ENCODE results near the gene TBPL1.
"Not testable (repeated sequence)": the region's sequence is repeated elsewhere in the genome, so short reads cannot be mapped to it uniquely, and the experiment has no call there.

Gene TBPL1

GRCh38 chr6:133973109-133973971 is 20.3 kb downstream of the TBPL1 start:
- DNase-seq (ENCODE audit: low read depth): no peak

- DNase-seq (ENCODE audit: low read depth): no peak
These were observed 25.2 kb downstream of the TBPL1 start for GRCh38 chr6:133977983-133978895.

- no peak for DNase-seq (ENCODE audit: low read depth)
These were observed 25.8 kb downstream of the TBPL1 start for GRCh38 chr6:133978896-133979240.

GRCh38 chr6:133979269-133979963 is 26.4 kb downstream of the TBPL1 start:
- not testable (repeated sequence) for DNase-seq (ENCODE audit: low read depth)

- no peak for DNase-seq (ENCODE audit: low read depth)
These were observed 27.1 kb downstream of the TBPL1 start for GRCh38 chr6:133980168-133980567.

- peak; percentile 3 for DNase-seq (ENCODE audit: low read depth)
These were observed 30.3 kb downstream of the TBPL1 start for GRCh38 chr6:133983099-133983939.

GRCh38 chr6:133985970-133986369 is 32.9 kb downstream of the TBPL1 start:
- no peak for DNase-seq (ENCODE audit: low read depth)

- DNase-seq (ENCODE audit: low read depth): no peak
These were observed 33.9 kb downstream of the TBPL1 start for GRCh38 chr6:133986942-133987341.

GRCh38 chr6:133989525-133989924 is 36.5 kb downstream of the TBPL1 start:
- DNase-seq (ENCODE audit: low read depth): no peak

- DNase-seq (ENCODE audit: low read depth): no peak
These were observed 37.3 kb downstream of the TBPL1 start for GRCh38 chr6:133990321-133990720.

- no peak for DNase-seq (ENCODE audit: low read depth)
These were observed 38.1 kb downstream of the TBPL1 start for GRCh38 chr6:133991096-133991593.

GRCh38 chr6:133992992-133993680 is 40.1 kb downstream of the TBPL1 start:
- DNase-seq (ENCODE audit: low read depth): no peak

GRCh38 chr6:133995296-133995695 is 42.3 kb downstream of the TBPL1 start:
- DNase-seq (ENCODE audit: low read depth): no peak

- no peak for DNase-seq (ENCODE audit: low read depth)
These were observed 42.7 kb downstream of the TBPL1 start for GRCh38 chr6:133995758-133996157.

- DNase-seq (ENCODE audit: low read depth): no peak
These were observed 44.2 kb downstream of the TBPL1 start for GRCh38 chr6:133997267-133997666.

GRCh38 chr6:133999305-133999704 is 46.3 kb downstream of the TBPL1 start:
- no peak for DNase-seq (ENCODE audit: low read depth)

- no peak for DNase-seq (ENCODE audit: low read depth)
These were observed 47.4 kb downstream of the TBPL1 start for GRCh38 chr6:134000443-134000842.

GRCh38 chr6:134002821-134003220 is 49.8 kb downstream of the TBPL1 start:
- no peak for DNase-seq (ENCODE audit: low read depth)

GRCh38 chr6:134003542-134003951 is 50.5 kb downstream of the TBPL1 start:
- no peak for DNase-seq (ENCODE audit: low read depth)

- DNase-seq (ENCODE audit: low read depth): no peak
These were observed 51.7 kb downstream of the TBPL1 start for GRCh38 chr6:134004714-134005113.

- DNase-seq (ENCODE audit: low read depth): no peak
These were observed 52.8 kb downstream of the TBPL1 start for GRCh38 chr6:134005800-134006199.

All from stimulated activated CD8-positive, alpha-beta memory T cell treated with anti-CD3 and anti-CD28 coated beads, Interleukin-15, amount 100 ng/mL, for 24 hours (primary cell).